Panc1 (cell line): Measurements from ENCODE around the gene ZNF613. TPM values are rescaled to one million over a fixed set of nuclear protein-coding genes. Genes with fewer than 3 reads are reported as not detected.
"Not testable (repeated sequence)": the region's sequence is repeated elsewhere in the genome, so short reads cannot be mapped to it uniquely, and the experiment has no call there.

Experiments used
- ATAC-seq: fragments of 200-7000 bp; cut with Tn5 transposase; 2 replicates; pipeline ENCODE4 v1.9.1; 2020; ENCODE audit warnings: mild to moderate bottlenecking, moderate library complexity
- BruUV-seq: library from RNA; stranded (reverse); fragments of 400-500 nt; replicated peaks from 2 replicates; lab custom pipeline; 2021; lab: Mats Ljungman, UMichigan
- CTCF ChIA-PET: fragments of 300-600 bp; sonication (Branson Sonifier 250); formaldehyde crosslinking; loops from one replicate; lab custom pipeline; 2022; ENCODE audit warnings: antibody characterized with exemption; lab: Charles Lee
- POLR2A ChIA-PET: fragments of 300-600 bp; sonication (Branson Sonifier 250); formaldehyde crosslinking; loops from one replicate; lab custom pipeline; 2022; ENCODE audit warnings: antibody characterized with exemption; lab: Charles Lee
- DNase-seq: peaks from one replicate; pipeline ENCODE4 v3.0.0-alpha.2; 2010; ENCODE audit warnings: low read depth, low spot score
- H3K27ac ChIP-seq: 2 replicates; pipeline ENCODE4 v1.5.1; 2011; ENCODE audit warnings: mild to moderate bottlenecking, low read length, inconsistent platforms
- H3K27me3 ChIP-seq: fragments of 200-500 bp; sonication (Bioruptor generic); 2 replicates; pipeline ENCODE4 v1.6.0; 2014; ENCODE audit warnings: low read length, inconsistent platforms; ENCODE audit not compliant: control insufficient read depth, insufficient read depth
- H3K36me3 ChIP-seq: fragments of 200-500 bp; sonication (Bioruptor generic); 2 replicates; pipeline ENCODE4 v1.5.1; 2014; ENCODE audit warnings: inconsistent platforms, mild to moderate bottlenecking, low read length, moderate library complexity; ENCODE audit not compliant: control insufficient read depth, insufficient read depth
- H3K4me1 ChIP-seq: 2 replicates; pipeline ENCODE4 v1.5.1; 2011; ENCODE audit warnings: inconsistent platforms, mild to moderate bottlenecking, low read length, moderate library complexity; ENCODE audit not compliant: control insufficient read depth, insufficient read depth
- H3K4me3 ChIP-seq, 2 experiments: 2 replicates each; pipeline ENCODE4 v1.5.1; 2011 to 2012; ENCODE audit warnings: low read depth in 2 of 2, low read length in 2 of 2, mild to moderate bottlenecking in 2 of 2, inconsistent platforms in 1 of 2, moderate library complexity in 1 of 2
- H3K9me3 ChIP-seq: fragments of 200-500 bp; sonication (Bioruptor generic); 2 replicates; pipeline ENCODE4 v1.5.1; 2014; ENCODE audit warnings: low read depth, mild to moderate bottlenecking, inconsistent platforms, low read length, moderate library complexity; ENCODE audit not compliant: control insufficient read depth, insufficient read depth
- CTCF ChIP-seq: fragments of 450-650 bp; IDR thresholded peaks from 2 replicates; pipeline ENCODE4 v1.5.1; 2017; ENCODE audit warnings: mild to moderate bottlenecking
- POLR2AphosphoS5 ChIP-seq: IDR thresholded peaks from 2 replicates; pipeline ENCODE4 v1.6.1; 2012; ENCODE audit warnings: mild to moderate bottlenecking, low read depth, low read length, moderate library complexity
- SIN3A ChIP-seq: IDR thresholded peaks from 2 replicates; pipeline ENCODE4 v1.6.1; 2012; ENCODE audit warnings: low read depth, mild to moderate bottlenecking, low read length, moderate library complexity, borderline replicate concordance; ENCODE audit not compliant: insufficient read depth
- TCF7L2 ChIP-seq: IDR thresholded peaks from 2 replicates; pipeline ENCODE4 v1.6.1; 2011; ENCODE audit warnings: mild to moderate bottlenecking, low read depth, low read length, inconsistent platforms
- in situ Hi-C: cut with HindIII; loops from 2 replicates; pipeline ENCODE4 v1.10.0; 2016; ENCODE audit warnings: low sequenced_read_pairs, low pct_unique_long_range_greater_than_20kb
- intact Hi-C: fragments of 100-400 bp; cut with micrococcal nuclease; formaldehyde crosslinking; loops from one replicate; pipeline ENCODE4 v1.10.0; 2022; ENCODE audit not compliant: unreplicated experiment
- total RNA-seq: library from RNA; stranded (reverse); gene quantifications from one replicate; pipeline ENCODE4 v1.2.1, GENCODE V29; 2021; ENCODE audit not compliant: unreplicated experiment
- TF ChIP-seq, protein P1 (sequence below), 2 experiments: IDR thresholded peaks; 2 replicates each; pipeline ENCODE4 v1.6.1; 2011 to 2012; ENCODE audit warnings: low read depth in 2 of 2, control low read depth in 1 of 2, low read length in 1 of 2, mild to moderate bottlenecking in 1 of 2, moderate library complexity in 1 of 2; ENCODE audit not compliant: insufficient read depth in 1 of 2

The ZNF613 gene
- total RNA-seq, 1 experiment from 2014 or later, result 3.1 TPM

DNA sequence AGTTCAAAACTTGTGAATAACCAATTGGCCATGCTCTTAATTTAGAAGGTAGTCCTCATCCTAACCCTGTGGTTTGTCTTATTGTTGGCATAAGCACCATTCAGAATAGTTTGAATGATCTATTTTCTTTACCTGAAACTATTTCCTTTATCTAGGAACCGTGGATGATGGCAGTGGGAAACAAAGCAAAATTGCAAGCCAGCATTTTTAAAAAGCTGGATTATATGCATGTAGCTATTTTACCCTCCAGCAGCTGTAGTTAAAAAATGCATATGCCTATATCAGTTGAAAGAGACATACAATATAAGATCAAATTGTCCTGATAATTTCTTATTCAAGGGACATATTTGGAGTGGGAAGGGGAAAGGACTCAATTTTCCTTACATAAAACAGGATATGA is 19.3 kb downstream of the ZNF613 start:
- CTCF ChIA-PET, result no interaction called here
- intact Hi-C loops, result no loop called here

GRCh38 chr19:51948975-51949374 is 21.7 kb downstream of the ZNF613 start:
- H3K9me3 ChIP-seq, result peaks cover 36% of the 10 kb centered on the region
- no peak for ATAC-seq
- DNase-seq, result no peak
- ChIA-PET POLR2A (no interaction called here), CTCF (no interaction called here)
- no peak overlapping the region; a peak in 1 of 4 replicates for H3K4me3 ChIP-seq
- in situ Hi-C loops (no loop called here), intact Hi-C loops (no loop called here)
- no peaks in the 10 kb centered on the region for H3K4me1 ChIP-seq
- H3K27ac ChIP-seq, result no peak overlapping the region
- no peaks in the 10 kb centered on the region for H3K27me3 ChIP-seq
- TF ChIP-seq, protein P1, sequence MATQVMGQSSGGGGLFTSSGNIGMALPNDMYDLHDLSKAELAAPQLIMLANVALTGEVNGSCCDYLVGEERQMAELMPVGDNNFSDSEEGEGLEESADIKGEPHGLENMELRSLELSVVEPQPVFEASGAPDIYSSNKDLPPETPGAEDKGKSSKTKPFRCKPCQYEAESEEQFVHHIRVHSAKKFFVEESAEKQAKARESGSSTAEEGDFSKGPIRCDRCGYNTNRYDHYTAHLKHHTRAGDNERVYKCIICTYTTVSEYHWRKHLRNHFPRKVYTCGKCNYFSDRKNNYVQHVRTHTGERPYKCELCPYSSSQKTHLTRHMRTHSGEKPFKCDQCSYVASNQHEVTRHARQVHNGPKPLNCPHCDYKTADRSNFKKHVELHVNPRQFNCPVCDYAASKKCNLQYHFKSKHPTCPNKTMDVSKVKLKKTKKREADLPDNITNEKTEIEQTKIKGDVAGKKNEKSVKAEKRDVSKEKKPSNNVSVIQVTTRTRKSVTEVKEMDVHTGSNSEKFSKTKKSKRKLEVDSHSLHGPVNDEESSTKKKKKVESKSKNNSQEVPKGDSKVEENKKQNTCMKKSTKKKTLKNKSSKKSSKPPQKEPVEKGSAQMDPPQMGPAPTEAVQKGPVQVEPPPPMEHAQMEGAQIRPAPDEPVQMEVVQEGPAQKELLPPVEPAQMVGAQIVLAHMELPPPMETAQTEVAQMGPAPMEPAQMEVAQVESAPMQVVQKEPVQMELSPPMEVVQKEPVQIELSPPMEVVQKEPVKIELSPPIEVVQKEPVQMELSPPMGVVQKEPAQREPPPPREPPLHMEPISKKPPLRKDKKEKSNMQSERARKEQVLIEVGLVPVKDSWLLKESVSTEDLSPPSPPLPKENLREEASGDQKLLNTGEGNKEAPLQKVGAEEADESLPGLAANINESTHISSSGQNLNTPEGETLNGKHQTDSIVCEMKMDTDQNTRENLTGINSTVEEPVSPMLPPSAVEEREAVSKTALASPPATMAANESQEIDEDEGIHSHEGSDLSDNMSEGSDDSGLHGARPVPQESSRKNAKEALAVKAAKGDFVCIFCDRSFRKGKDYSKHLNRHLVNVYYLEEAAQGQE (IDR thresholded peaks at IDR 0.05; ENCODE audit: insufficient read depth in 1 of 2, low read depth in 2 of 2, low read length in 1 of 2), result no peak
- TF ChIP-seq TCF7L2 (no peak), POLR2AphosphoS5 (no peak), SIN3A (no peak), CTCF (no peak)
- H3K36me3 ChIP-seq, result no peaks in the 10 kb centered on the region; the same call in 1 of the 2 replicates
- BruUV-seq, result no TSS peak

More for the DNA sequence above, 19.3 kb downstream of the ZNF613 start:
- POLR2A ChIA-PET, result no interaction called here
- DNase-seq (no peak), ATAC-seq (no peak)
- no peak for TF ChIP-seq SIN3A
- no peak for TF ChIP-seq TCF7L2
- TF ChIP-seq POLR2AphosphoS5, result no peak
- TF ChIP-seq CTCF, result no peak
- TF ChIP-seq, protein P1 (IDR thresholded peaks at IDR 0.05; ENCODE audit: insufficient read depth in 1 of 2, low read depth in 2 of 2, low read length in 1 of 2), result no peak
- in situ Hi-C loops, result no loop called here
- Histone ChIP-seq H3K9me3 (peaks cover 52% of the 10 kb centered on the region), H3K4me3 (no peak overlapping the region), H3K36me3 (no peaks in the 10 kb centered on the region; the same call in 1 of the 2 replicates), H3K27me3 (no peaks in the 10 kb centered on the region), H3K4me1 (no peaks in the 10 kb centered on the region), H3K27ac (no peak overlapping the region)
- no TSS peak for BruUV-seq

DNA sequence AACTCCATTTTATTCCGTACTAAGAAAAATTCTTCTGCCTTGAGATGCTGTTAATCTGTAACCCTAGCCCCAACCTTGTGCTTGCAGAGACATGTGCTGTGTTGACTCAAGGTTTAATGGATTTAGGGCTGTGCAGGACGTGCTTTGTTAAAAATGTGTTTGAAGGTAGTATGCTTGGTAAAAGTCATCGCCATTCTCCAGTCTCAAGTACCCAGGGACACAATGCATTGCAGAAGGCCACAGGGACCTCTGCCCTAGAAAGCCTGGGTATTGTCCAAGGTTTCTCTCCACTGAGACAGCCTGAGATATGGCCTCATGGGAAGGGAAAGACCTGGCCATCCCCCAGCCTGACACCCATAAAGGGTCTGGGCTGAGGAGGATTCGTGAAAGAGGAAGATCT is 30.6 kb downstream of the ZNF613 start:
- ATAC-seq, H3K27me3 ChIP-seq, BruUV-seq, in situ Hi-C loops, POLR2A ChIA-PET, CTCF ChIA-PET, intact Hi-C loops, H3K36me3 ChIP-seq, H3K4me3 ChIP-seq, H3K9me3 ChIP-seq, H3K27ac ChIP-seq, DNase-seq, H3K4me1 ChIP-seq: not testable (repeated sequence)
